Naive thymus-derived CD4-positive, alpha-beta T cell (primary cell): ENCODE results near the gene MVD. TPM values are rescaled to one million over a fixed set of nuclear protein-coding genes. Genes with fewer than 3 reads are reported as not detected.

Source experiments
- ATAC-seq: fragments of 150-1000 bp; cut with Tn5 transposase; 2 replicates; pipeline ENCODE4 v1.10.0; 2021; ENCODE audit warnings: mild to moderate bottlenecking, moderate library complexity
- CTCF ChIA-PET: fragments of 350-600 bp; sonication (Branson Sonifier 250); formaldehyde crosslinking; loops from one replicate; lab custom pipeline; 2021; ENCODE audit warnings: antibody characterized with exemption; lab: Charles Lee
- POLR2A ChIA-PET: fragments of 350-600 bp; sonication (Branson Sonifier 250); formaldehyde crosslinking; loops from one replicate; lab custom pipeline; 2021; ENCODE audit warnings: antibody characterized with exemption, inconsistent platforms; lab: Charles Lee
- DNase-seq, 9 donors: peaks; one replicate each; pipeline versions ENCODE4 v3.0.0 to v3.0.0-alpha.2; 2020 to 2022; ENCODE audit warnings: mixed read lengths in 1 of 9
- H3K27ac ChIP-seq: one replicate; pipeline ENCODE4 v1.7.0; 2013; ENCODE audit warnings: mild to moderate bottlenecking, low read depth, low read length, moderate library complexity
- H3K27me3 ChIP-seq, 2 donors: one replicate each; pipeline ENCODE4 v1.7.0; 2013; ENCODE audit warnings: low read length in 2 of 2, mild to moderate bottlenecking in 2 of 2, moderate library complexity in 2 of 2; ENCODE audit not compliant: control insufficient read depth in 2 of 2, insufficient read depth in 2 of 2
- H3K36me3 ChIP-seq, 3 experiments: 1 replicate in 2 of 3; 2 replicates in 1 of 3; pipeline ENCODE4 v1.7.0; 2013; ENCODE audit warnings: low read length in 3 of 3, mild to moderate bottlenecking in 3 of 3, moderate library complexity in 1 of 3; ENCODE audit not compliant: insufficient read depth in 3 of 3, control insufficient read depth in 2 of 3
- H3K4me1 ChIP-seq, 2 donors: one replicate each; pipeline ENCODE4 v1.7.0; 2013; ENCODE audit warnings: low read length in 2 of 2, mild to moderate bottlenecking in 2 of 2, moderate library complexity in 1 of 2; ENCODE audit not compliant: control insufficient read depth in 2 of 2, insufficient read depth in 2 of 2
- H3K4me3 ChIP-seq: 2 replicates; pipeline ENCODE4 v1.7.0; 2013; ENCODE audit warnings: mild to moderate bottlenecking, low read length
- H3K9me3 ChIP-seq, 3 experiments: 1 replicate in 2 of 3; 2 replicates in 1 of 3; pipeline ENCODE4 v1.7.0; 2013; ENCODE audit warnings: low read length in 3 of 3; ENCODE audit not compliant: control insufficient read depth in 2 of 3
- H3K27ac Mint-ChIP-seq, 9 donors: one replicate each; pipeline ENCODE4 v1.8.0; 2020 to 2022; ENCODE audit warnings: mixed read lengths in 9 of 9, mild to moderate bottlenecking in 8 of 9, moderate library complexity in 5 of 9, inconsistent platforms in 2 of 9
- H3K27me3 Mint-ChIP-seq, 5 donors: one replicate each; pipeline ENCODE4 v1.8.0; 2021 to 2022; ENCODE audit warnings: mixed read lengths in 5 of 5, mild to moderate bottlenecking in 1 of 5
- H3K36me3 Mint-ChIP-seq, 5 donors: one replicate each; pipeline ENCODE4 v1.8.0; 2020 to 2022; ENCODE audit warnings: mixed read lengths in 5 of 5, mild to moderate bottlenecking in 3 of 5, inconsistent platforms in 1 of 5
- H3K4me1 Mint-ChIP-seq, 7 donors: one replicate each; pipeline ENCODE4 v1.8.0; 2020 to 2022; ENCODE audit warnings: mixed read lengths in 7 of 7, mild to moderate bottlenecking in 3 of 7, inconsistent platforms in 1 of 7
- H3K4me3 Mint-ChIP-seq, 10 donors: one replicate each; pipeline ENCODE4 v1.8.0; 2020 to 2022; ENCODE audit warnings: mild to moderate bottlenecking in 10 of 10, mixed read lengths in 10 of 10, moderate library complexity in 6 of 10, inconsistent platforms in 2 of 10
- H3K9me3 Mint-ChIP-seq, 11 donors: one replicate each; pipeline ENCODE4 v1.8.0; 2020 to 2022; ENCODE audit warnings: mixed read lengths in 11 of 11, mild to moderate bottlenecking in 4 of 11, inconsistent platforms in 1 of 11, moderate library complexity in 1 of 11
- intact Hi-C, 2 donors: fragments of 100-400 bp; cut with micrococcal nuclease; formaldehyde crosslinking; loops; one replicate each; pipeline ENCODE4 v1.15.1; 2023
- polyA plus RNA-seq, 2 donors: library from polyadenylated mRNA; unstranded; fragments of 300-500 nt; fragmentation: Illumina TruSeq; gene quantifications; one replicate each; pipeline ENCODE4 v1.2.3, GENCODE V29; 2021
- total RNA-seq, 6 experiments: library from RNA in 5 of 6; stranded (reverse) in 5 of 6; gene quantifications; 1 replicate in 5 of 6; 2 replicates in 1 of 6; pipeline ENCODE4 v1.2.3 and lab custom pipeline; 2021 to 2026

The MVD gene
- total and polyA plus RNA-seq, 7 experiments from 2014 or later, result 12.9 to 66.9 (median 41.1) TPM

- ChIA-PET POLR2A (interaction anchor here (0.7 to 4.1 kb wide), 6 partner anchors 9 to 110 kb away, joined by 5 to 47 read pairs (median 6); partner anchors contain the start of genes CTU2 and RNF166), CTCF (interaction anchor here (0.5 to 1.0 kb wide), 4 partner anchors 11 to 560 kb away, joined by 3 to 4 read pairs (median 3); no protein-coding TSS in a partner anchor)
- Histone ChIP-seq H3K27ac (peak overlapping the region; percentile 4), H3K9me3 (no peaks in the 10 kb centered on the region), H3K36me3 (peaks cover 0 to 52% (median 13%) of the 10 kb centered on the region in 3 experiments), H3K27me3 (no peaks in the 10 kb centered on the region), H3K4me1 (peaks cover 23 to 38% of the 10 kb centered on the region in 2 donors), H3K4me3 (no peak overlapping the region)
- Mint-ChIP-seq H3K4me1 (peaks cover 22 to 47% (median 32%) of the 10 kb centered on the region in 7 donors), H3K27me3 (no peaks in the 10 kb centered on the region), H3K4me3 (peak overlapping the region in 6 of 10 donors; percentile 74 to 86 (median 82)), H3K9me3 (no peaks in the 10 kb centered on the region), H3K36me3 (peaks cover 0 to 14% (median 0%) of the 10 kb centered on the region in 5 donors), H3K27ac (peak overlapping the region in 7 of 9 donors; percentile 42 to 94 (median 89))
- ATAC-seq, result no peak
- no peak for DNase-seq
- intact Hi-C loops, result loop anchor here (1.0 to 10.0 kb wide), 4 partner anchors 17 to 226 kb away; partner anchors contain the start of genes CYBA (in 1 of the 2), MVD (in 1 of the 2) and ZFPM1 (in 1 of the 2)
These were observed 17.7 kb upstream of the MVD start for GRCh38 chr16:88680554-88681083.

- no peak for ATAC-seq
- ChIA-PET CTCF (no interaction called here), POLR2A (interaction anchor here (1.1 to 4.1 kb wide), 3 partner anchors 13 to 24 kb away, joined by 3 to 47 read pairs (median 5); no protein-coding TSS in a partner anchor)
- H3K4me3 Mint-ChIP-seq, result no peak overlapping the region
- Histone ChIP-seq H3K4me1 (peaks cover 17 to 22% of the 10 kb centered on the region in 2 donors), H3K4me3 (no peak overlapping the region), H3K36me3 (peaks cover 0 to 56% (median 13%) of the 10 kb centered on the region in 3 experiments), H3K27ac (no peak overlapping the region), H3K27me3 (no peaks in the 10 kb centered on the region), H3K9me3 (no peaks in the 10 kb centered on the region)
- H3K27ac Mint-ChIP-seq, result no peak overlapping the region
- H3K27me3 Mint-ChIP-seq, result no peaks in the 10 kb centered on the region
- peaks cover 0 to 9% (median 0%) of the 10 kb centered on the region in 5 donors for H3K36me3 Mint-ChIP-seq
- intact Hi-C loops, result no loop called here
- H3K4me1 Mint-ChIP-seq, result peaks cover 16 to 26% (median 20%) of the 10 kb centered on the region in 7 donors
- no peaks in the 10 kb centered on the region for H3K9me3 Mint-ChIP-seq
- DNase-seq, result no peak
These were observed 15.5 kb upstream of the MVD start for GRCh38 chr16:88678224-88678979.

GRCh38 chr16:88677721-88678120, 14.8 kb upstream of the MVD start:
- Mint-ChIP-seq H3K27ac (no peak overlapping the region), H3K4me1 (peaks cover 16 to 22% (median 17%) of the 10 kb centered on the region in 7 donors), H3K9me3 (no peaks in the 10 kb centered on the region), H3K4me3 (peak overlapping the region in 1 of 10 donors; percentile 51), H3K27me3 (no peaks in the 10 kb centered on the region), H3K36me3 (peaks cover 0 to 9% (median 0%) of the 10 kb centered on the region in 5 donors)
- DNase-seq, result no peak
- H3K27ac ChIP-seq, result no peak overlapping the region
- H3K36me3 ChIP-seq, result peaks cover 0 to 56% (median 13%) of the 10 kb centered on the region in 3 experiments
- intact Hi-C loops, result no loop called here
- H3K9me3 ChIP-seq, result no peaks in the 10 kb centered on the region
- peaks cover 17 to 22% of the 10 kb centered on the region in 2 donors for H3K4me1 ChIP-seq
- no peak for ATAC-seq
- CTCF ChIA-PET, result no interaction called here
- POLR2A ChIA-PET, result interaction anchor here (1.1 to 1.2 kb wide), 2 partner anchors 15 to 23 kb away, joined by 3 to 5 read pairs; partner anchors contain the start of gene MVD
- H3K4me3 ChIP-seq, result no peak overlapping the region
- no peaks in the 10 kb centered on the region for H3K27me3 ChIP-seq

- intact Hi-C loops, result no loop called here
- peaks cover 10 to 13% of the 10 kb centered on the region in 2 donors for H3K4me1 ChIP-seq
- no peaks in the 10 kb centered on the region for H3K9me3 ChIP-seq
- no peak overlapping the region for H3K4me3 ChIP-seq
- Mint-ChIP-seq H3K4me3 (no peak overlapping the region), H3K36me3 (peaks cover 0 to 7% (median 0%) of the 10 kb centered on the region in 5 donors), H3K4me1 (peaks cover 5 to 12% (median 8%) of the 10 kb centered on the region in 7 donors), H3K27ac (no peak overlapping the region), H3K9me3 (no peaks in the 10 kb centered on the region), H3K27me3 (no peaks in the 10 kb centered on the region)
- POLR2A ChIA-PET, result interaction anchor here (1.1 to 1.2 kb wide), 2 partner anchors 14 to 24 kb away, joined by 3 to 5 read pairs; partner anchors contain the start of gene MVD
- no peaks in the 10 kb centered on the region for H3K27me3 ChIP-seq
- H3K36me3 ChIP-seq, result peaks cover 0 to 56% (median 13%) of the 10 kb centered on the region in 3 experiments
- ATAC-seq (no peak), DNase-seq (no peak)
- CTCF ChIA-PET, result no interaction called here
- H3K27ac ChIP-seq, result no peak overlapping the region
These were observed 13.8 kb upstream of the MVD start for GRCh38 chr16:88676502-88677242.

- Mint-ChIP-seq H3K36me3 (peaks cover 0 to 5% (median 0%) of the 10 kb centered on the region in 5 donors), H3K4me3 (no peak overlapping the region), H3K9me3 (no peaks in the 10 kb centered on the region), H3K4me1 (no peaks in the 10 kb centered on the region), H3K27me3 (no peaks in the 10 kb centered on the region), H3K27ac (peak overlapping the region in 1 of 9 donors; percentile 32)
- peaks cover 0 to 36% (median 7%) of the 10 kb centered on the region in 3 experiments for H3K36me3 ChIP-seq
- H3K4me1 ChIP-seq, result no peaks in the 10 kb centered on the region
- no peaks in the 10 kb centered on the region for H3K9me3 ChIP-seq
- POLR2A ChIA-PET, result interaction anchor here (1.3 kb wide), 1 partner anchor 10 kb away, joined by 4 read pairs; no protein-coding TSS in a partner anchor
- no peak for ATAC-seq
- H3K27me3 ChIP-seq, result no peaks in the 10 kb centered on the region
- DNase-seq, result no peak
- H3K4me3 ChIP-seq, result no peak overlapping the region
- H3K27ac ChIP-seq, result no peak overlapping the region
- CTCF ChIA-PET, result no interaction called here
- intact Hi-C loops, result no loop called here
These were observed 11.0 kb upstream of the MVD start for GRCh38 chr16:88673716-88674379.
